ENCODE measurements around the gene TCEA2.
A peak's percentile ranks its signal among the peaks of the same experiment; 100 is the strongest.

Gene TCEA2

GRCh38 chr20:64062596-64063388 is at the start of gene TCEA2:
Gene TCEA2, plus strand, starts transcription at chr20:64063198. Its CDS starts 115 bp downstream, at chr20:64063313.
- peak; percentile 96 for DNase-seq

GRCh38 chr20:64015635-64016034 is 47.4 kb upstream of the TCEA2 start:
- DNase-seq, result no peak

- DNase-seq, result no peak
Observed at GRCh38 chr20:64021124-64021975, 41.6 kb upstream of the TCEA2 start.

- DNase-seq, result no peak
Observed at GRCh38 chr20:64022671-64023360, 40.2 kb upstream of the TCEA2 start.

- DNase-seq, result no peak
Observed at GRCh38 chr20:64023361-64024140, 39.4 kb upstream of the TCEA2 start.

GRCh38 chr20:64024141-64024990 is 38.6 kb upstream of the TCEA2 start:
- DNase-seq, result no peak

GRCh38 chr20:64025101-64025825 is 37.7 kb upstream of the TCEA2 start:
- DNase-seq, result no peak

- DNase-seq, result no peak
Observed at GRCh38 chr20:64025826-64026412, 37.1 kb upstream of the TCEA2 start.

GRCh38 chr20:64027981-64028685 is 34.9 kb upstream of the TCEA2 start:
- no peak for DNase-seq

- no peak for DNase-seq
Observed at GRCh38 chr20:64029293-64030117, 33.5 kb upstream of the TCEA2 start.

- no peak for DNase-seq
Observed at GRCh38 chr20:64030371-64031134, 32.4 kb upstream of the TCEA2 start.

GRCh38 chr20:64031822-64032314 is 31.1 kb upstream of the TCEA2 start:
- no peak for DNase-seq

GRCh38 chr20:64032706-64033624 is 30.0 kb upstream of the TCEA2 start:
- no peak for DNase-seq

GRCh38 chr20:64033981-64034493 is 29.0 kb upstream of the TCEA2 start:
- no peak for DNase-seq

GRCh38 chr20:64035066-64035932 is 27.7 kb upstream of the TCEA2 start:
- DNase-seq, result no peak

Data from RPMI8226 (cell line).